Psoas muscle (tissue), 8 donors: ENCODE data around the gene ADCY9. TPM values are rescaled to one million over a fixed set of nuclear protein-coding genes. Genes with fewer than 3 reads are reported as not detected.
"Not testable (repeated sequence)": the region's sequence is repeated elsewhere in the genome, so short reads cannot be mapped to it uniquely, and the experiment has no call there.

Source experiments
- ATAC-seq, 4 donors: fragments of 200-7000 bp; cut with Tn5 transposase; one replicate each; pipeline ENCODE4 v1.9.1; 2020; ENCODE audit warnings: moderate library complexity in 3 of 4, mild to moderate bottlenecking in 2 of 4
- DNase-seq, 2 donors: peaks; one replicate each; pipeline ENCODE4 v3.0.0-alpha.2; 2020
- H3K27ac ChIP-seq: fragments of 200-600 bp; one replicate; pipeline ENCODE4 v1.8.0; 2022
- H3K27me3 ChIP-seq, 3 donors: fragments of 200-600 bp in 1 of 3; one replicate each; pipeline versions ENCODE4 v1.6.1 to v1.8.0; 2013 to 2022; ENCODE audit warnings: low read length in 2 of 3, mild to moderate bottlenecking in 2 of 3, moderate library complexity in 1 of 3; ENCODE audit not compliant: insufficient read depth in 3 of 3
- H3K36me3 ChIP-seq, 2 donors: fragments of 200-600 bp in 1 of 2; one replicate each; pipeline versions ENCODE4 v1.6.1 to v1.8.0; 2013 to 2022; ENCODE audit warnings: low read depth in 1 of 2, mild to moderate bottlenecking in 1 of 2, moderate library complexity in 1 of 2; ENCODE audit not compliant: insufficient read depth in 1 of 2
- H3K4me1 ChIP-seq: fragments of 200-600 bp; one replicate; pipeline ENCODE4 v1.8.0; 2022
- H3K4me3 ChIP-seq: fragments of 200-600 bp; one replicate; pipeline ENCODE4 v1.8.0; 2022; ENCODE audit warnings: mild to moderate bottlenecking
- H3K9me3 ChIP-seq: fragments of 200-600 bp; one replicate; pipeline ENCODE4 v1.8.0; 2022
- CTCF ChIP-seq: fragments of 200-600 bp; IDR thresholded peaks from one replicate; pipeline ENCODE4 v1.8.0; 2022; ENCODE audit warnings: antibody characterized with exemption
- WGBS, 3 donors: extraction: QIAGEN DNeasy Blood & Tissue Kit; methylation state at CpG; one replicate each; pipeline versions ENCODE4 v1.1.6 to v1.1.7; 2013; 5-methylcytosine and 5-hydroxymethylcytosine counted together
- intact Hi-C, 2 donors: fragments of 100-400 bp; cut with DNase I; formaldehyde crosslinking; loops; one replicate each; pipeline versions ENCODE4 v1.11.0 to v1.14.2; 2022
- polyA plus RNA-seq, 3 donors: library from polyadenylated mRNA; stranded (reverse); fragments of 200-250 nt; gene quantifications; one replicate each; pipeline ENCODE4 v1.2.3, GENCODE V29; 2013
- total RNA-seq, 4 donors: library from RNA; stranded (reverse); fragmentation: NEBNext Ultra II Directional in 2 of 4; extraction: Animal tissue kit (Norgen Biotek cat#: 25700) in 2 of 4; gene quantifications; one replicate each; pipeline versions ENCODE4 v1.2.1 to v1.2.4, GENCODE V29; 2021 to 2023
- donor health status: healthy with polysubstance abuse.
- donor health status: DM: no; HTN: no; CAD: no; lungs with moderate emphysema.
- donor health status: Bipolar disorder and iron deficiency.
- donor health status: healthy.
- donor health status: DM: yes; HTN: yes; CAD: no.
- donor health status: DM: no; HTN: no; CAD: no.
- donor health status: DM: no; HTN: no; CAD: no.
- donor health status: DM: yes; HTN: yes; CAD: no.

ADCY9 gene
- total and polyA plus RNA-seq, 7 donors: 9.0 to 134 (median 44.9) TPM

GRCh38 chr16:4052096-4052495, 64.1 kb downstream of the ADCY9 start:
- TF ChIP-seq CTCF: no peak
- WGBS, 3 donors: 73 to 91% (median 78%) methylated on average over 14 of the region's 14 CpGs
- H3K27ac ChIP-seq: peak overlapping the region; percentile 94
- no peaks in the 10 kb centered on the region for H3K9me3 ChIP-seq
- peak overlapping the region; percentile 48 for H3K4me3 ChIP-seq
- intact Hi-C loops: loop anchor here (5.0 kb wide), 2 partner anchors 35 kb away; no protein-coding TSS in a partner anchor
- no peaks in the 10 kb centered on the region for H3K27me3 ChIP-seq
- peaks cover 20% of the 10 kb centered on the region for H3K4me1 ChIP-seq
- H3K36me3 ChIP-seq: no peaks in the 10 kb centered on the region
- ATAC-seq (no peak), DNase-seq (no peak)

GRCh38 chr16:4051591-4051990, 64.7 kb downstream of the ADCY9 start:
- no peak for TF ChIP-seq CTCF
- DNase-seq (no peak), ATAC-seq (no peak)
- Histone ChIP-seq H3K9me3 (no peaks in the 10 kb centered on the region), H3K4me1 (peaks cover 20% of the 10 kb centered on the region), H3K27ac (peak overlapping the region; percentile 94), H3K4me3 (no peak overlapping the region), H3K27me3 (no peaks in the 10 kb centered on the region), H3K36me3 (no peaks in the 10 kb centered on the region)
- 96% methylated on average over 3 of the region's 3 CpGs for whole genome bisulfite sequencing, 3 donors
- intact Hi-C loops: loop anchor here (5.0 kb wide), 2 partner anchors 34 to 36 kb away; no protein-coding TSS in a partner anchor

- DNase-seq: no peak
- H3K4me1 ChIP-seq: peaks cover 23% of the 10 kb centered on the region
- intact Hi-C loops: no loop called here
- H3K36me3 ChIP-seq: no peaks in the 10 kb centered on the region
- H3K27ac ChIP-seq: no peak overlapping the region
- H3K9me3 ChIP-seq: no peaks in the 10 kb centered on the region
- H3K4me3 ChIP-seq: no peak overlapping the region
- WGBS, 3 donors: 87 to 96% (median 90%) methylated on average over 8 of the region's 8 CpGs
- no peaks in the 10 kb centered on the region for H3K27me3 ChIP-seq
- ATAC-seq: no peak
- TF ChIP-seq CTCF: no peak
These were observed 67.2 kb downstream of the ADCY9 start for GRCh38 chr16:4049031-4049430.

GRCh38 chr16:4048481-4048880, 67.8 kb downstream of the ADCY9 start:
- Histone ChIP-seq H3K9me3 (no peaks in the 10 kb centered on the region), H3K36me3 (no peaks in the 10 kb centered on the region), H3K4me1 (peaks cover 22% of the 10 kb centered on the region), H3K27ac (no peak overlapping the region), H3K4me3 (no peak overlapping the region), H3K27me3 (no peaks in the 10 kb centered on the region)
- no peak for TF ChIP-seq CTCF
- intact Hi-C loops: no loop called here
- ATAC-seq (no peak), DNase-seq (no peak)
- WGBS, 3 donors: 97% methylated on average over 9 of the region's 9 CpGs

GRCh38 chr16:4046221-4046620, 70.0 kb downstream of the ADCY9 start:
- H3K27ac ChIP-seq: no peak overlapping the region
- no peaks in the 10 kb centered on the region for H3K9me3 ChIP-seq
- WGBS, 3 donors: 93 to 97% (median 96%) methylated on average over 8 of the region's 8 CpGs
- H3K36me3 ChIP-seq: no peaks in the 10 kb centered on the region
- H3K4me1 ChIP-seq: peaks cover 11% of the 10 kb centered on the region
- DNase-seq (no peak), ATAC-seq (no peak)
- H3K27me3 ChIP-seq: no peaks in the 10 kb centered on the region
- intact Hi-C loops: no loop called here
- TF ChIP-seq CTCF: no peak
- no peak overlapping the region for H3K4me3 ChIP-seq

GRCh38 chr16:4045561-4045960, 70.7 kb downstream of the ADCY9 start:
- intact Hi-C loops, H3K4me3 ChIP-seq, H3K27me3 ChIP-seq, H3K36me3 ChIP-seq, H3K9me3 ChIP-seq, DNase-seq, H3K27ac ChIP-seq, ATAC-seq: not testable (repeated sequence)
- 81 to 99% (median 94%) methylated on average over 6 of the region's 6 CpGs for WGBS, 3 donors
- peaks cover 11% of the 10 kb centered on the region for H3K4me1 ChIP-seq
